CD4-positive, alpha-beta T cell (primary cell): Measurements from ENCODE around the gene SLC36A1. TPM values are rescaled to one million over a fixed set of nuclear protein-coding genes. Genes with fewer than 3 reads are reported as not detected.

Experiments
- ATAC-seq: fragments of 200-7000 bp; cut with Tn5 transposase; one replicate; pipeline ENCODE4 v1.10.0; 2022; ENCODE audit warnings: mild to moderate bottlenecking; ENCODE audit not compliant: poor library complexity
- CTCF ChIA-PET: fragments of 350-600 bp; sonication (Branson Sonifier 250); formaldehyde crosslinking; loops from one replicate; lab custom pipeline; 2021; ENCODE audit warnings: antibody characterized with exemption, inconsistent platforms; lab: Charles Lee
- POLR2A ChIA-PET: fragments of 350-600 bp; sonication (Branson Sonifier 250); formaldehyde crosslinking; loops from one replicate; lab custom pipeline; 2021; ENCODE audit warnings: antibody characterized with exemption, inconsistent platforms; lab: Charles Lee
- DNase-seq, 14 experiments: peaks; one replicate each; pipeline ENCODE4 v3.0.0-alpha.2; 2013 to 2020; ENCODE audit warnings: mixed read lengths in 2 of 14
- H3K27ac ChIP-seq, 2 donors: one replicate each; pipeline versions ENCODE4 v1.5.1 to v1.7.0; 2013; ENCODE audit warnings: low read length in 2 of 2, low read depth in 1 of 2, mild to moderate bottlenecking in 1 of 2
- H3K27me3 ChIP-seq, 2 experiments: 1 replicate in 1 of 2; 2 replicates in 1 of 2; pipeline versions ENCODE4 v1.6.1 to v1.7.0; 2013; ENCODE audit warnings: low read length in 2 of 2, control low read depth in 1 of 2, mild to moderate bottlenecking in 1 of 2, moderate library complexity in 1 of 2; ENCODE audit not compliant: insufficient read depth in 2 of 2, control insufficient read depth in 1 of 2
- H3K36me3 ChIP-seq: one replicate; pipeline ENCODE4 v1.6.1; 2013; ENCODE audit warnings: low read length, control low read depth; ENCODE audit not compliant: insufficient read depth
- H3K4me1 ChIP-seq: one replicate; pipeline ENCODE4 v1.6.1; 2013; ENCODE audit warnings: low read length, control low read depth; ENCODE audit not compliant: insufficient read depth
- H3K4me3 ChIP-seq: one replicate; pipeline ENCODE4 v1.5.1; 2013; ENCODE audit warnings: mild to moderate bottlenecking, low read length, moderate library complexity
- H3K9me3 ChIP-seq, 2 experiments: 1 replicate in 1 of 2; 2 replicates in 1 of 2; pipeline versions ENCODE4 v1.6.1 to v1.7.0; 2013; ENCODE audit warnings: low read length in 2 of 2, mild to moderate bottlenecking in 2 of 2, control low read depth in 1 of 2, moderate library complexity in 1 of 2; ENCODE audit not compliant: control insufficient read depth in 1 of 2, insufficient read depth in 1 of 2
- H3K27ac Mint-ChIP-seq: one replicate; pipeline ENCODE4 v1.8.0; 2020; ENCODE audit warnings: mixed read lengths
- H3K27me3 Mint-ChIP-seq: one replicate; pipeline ENCODE4 v1.8.0; 2021; ENCODE audit warnings: mixed read lengths
- H3K36me3 Mint-ChIP-seq: one replicate; pipeline ENCODE4 v1.8.0; 2021; ENCODE audit warnings: low read depth, mixed read lengths
- H3K4me1 Mint-ChIP-seq: one replicate; pipeline ENCODE4 v1.8.0; 2021; ENCODE audit warnings: low read depth, mixed read lengths
- H3K4me3 Mint-ChIP-seq: one replicate; pipeline ENCODE4 v1.8.0; 2020; ENCODE audit warnings: mild to moderate bottlenecking, mixed read lengths
- H3K9me3 Mint-ChIP-seq: one replicate; pipeline ENCODE4 v1.8.0; 2020; ENCODE audit warnings: mixed read lengths
- CTCF ChIP-seq: fragments of 200-600 bp; IDR thresholded peaks from one replicate; pipeline ENCODE4 v1.8.0; 2022; ENCODE audit warnings: antibody characterized with exemption, mild to moderate bottlenecking
- intact Hi-C, 2 experiments: fragments of 100-400 bp; cut with DNase I in 1 of 2; cut with micrococcal nuclease in 1 of 2; formaldehyde crosslinking; loops; one replicate each; pipeline versions ENCODE4 v1.15.1 to v1.9.0; 2023 to 2025; cut with DNase I, micrococcal nuclease
- total RNA-seq, 174 experiments: library from RNA in 2 of 174; stranded (reverse) in 2 of 174; gene quantifications; one replicate each; pipeline ENCODE4 v1.2.3 and lab custom pipeline; 2021 to 2026

The SLC36A1 gene
- total RNA-seq, 2 experiments from 2014 or later, result 2.2 to 2.8 TPM

- H3K36me3 Mint-ChIP-seq, result no peaks in the 10 kb centered on the region
- ATAC-seq (no peak), DNase-seq (no peak)
- Histone ChIP-seq H3K27me3 (no peaks in the 10 kb centered on the region), H3K4me3 (no peak overlapping the region), H3K4me1 (no peaks in the 10 kb centered on the region), H3K9me3 (no peaks in the 10 kb centered on the region), H3K36me3 (no peaks in the 10 kb centered on the region), H3K27ac (no peak overlapping the region)
- no peaks in the 10 kb centered on the region for H3K4me1 Mint-ChIP-seq
- no peaks in the 10 kb centered on the region for H3K9me3 Mint-ChIP-seq
- POLR2A ChIA-PET, result no interaction called here
- H3K4me3 Mint-ChIP-seq, result no peak overlapping the region
- TF ChIP-seq CTCF, result no peak
- H3K27me3 Mint-ChIP-seq, result no peaks in the 10 kb centered on the region
- CTCF ChIA-PET, result interaction anchor here (1.2 kb wide), 1 partner anchor 35 kb away, joined by 3 read pairs; no protein-coding TSS in a partner anchor
- intact Hi-C loops, result loop anchor here in 1 of 2 experiments (10.0 kb wide), 1 partner anchor 236 kb away; no protein-coding TSS in a partner anchor
- H3K27ac Mint-ChIP-seq, result no peak overlapping the region
These were observed 61.8 kb downstream of the SLC36A1 start for GRCh38 chr5:151509231-151509630.

GRCh38 chr5:151509836-151510235 lies 62.4 kb downstream of the SLC36A1 start:
- Mint-ChIP-seq H3K9me3 (no peaks in the 10 kb centered on the region), H3K4me3 (no peak overlapping the region), H3K4me1 (no peaks in the 10 kb centered on the region), H3K27me3 (no peaks in the 10 kb centered on the region), H3K36me3 (no peaks in the 10 kb centered on the region), H3K27ac (no peak overlapping the region)
- H3K4me3 ChIP-seq, result no peak overlapping the region
- ATAC-seq, result no peak
- H3K9me3 ChIP-seq, result no peaks in the 10 kb centered on the region
- no peaks in the 10 kb centered on the region for H3K27me3 ChIP-seq
- no peak for DNase-seq
- POLR2A ChIA-PET, result no interaction called here
- intact Hi-C loops, result loop anchor here in 1 of 2 experiments (10.0 kb wide), 1 partner anchor 235 kb away; no protein-coding TSS in a partner anchor
- H3K36me3 ChIP-seq, result no peaks in the 10 kb centered on the region
- no peaks in the 10 kb centered on the region for H3K4me1 ChIP-seq
- CTCF ChIA-PET, result no interaction called here
- H3K27ac ChIP-seq, result no peak overlapping the region
- no peak for TF ChIP-seq CTCF

GRCh38 chr5:151517122-151517920 lies 69.9 kb downstream of the SLC36A1 start:
- Mint-ChIP-seq H3K4me3 (no peak overlapping the region), H3K27me3 (no peaks in the 10 kb centered on the region), H3K27ac (no peak overlapping the region), H3K9me3 (no peaks in the 10 kb centered on the region), H3K36me3 (no peaks in the 10 kb centered on the region), H3K4me1 (no peaks in the 10 kb centered on the region)
- H3K27ac ChIP-seq, result no peak overlapping the region
- no peaks in the 10 kb centered on the region for H3K4me1 ChIP-seq
- H3K27me3 ChIP-seq, result no peaks in the 10 kb centered on the region
- DNase-seq, result no peak
- ATAC-seq, result no peak
- intact Hi-C loops, result no loop called here
- H3K36me3 ChIP-seq, result no peaks in the 10 kb centered on the region
- TF ChIP-seq CTCF, result no peak
- CTCF ChIA-PET, result no interaction called here
- H3K4me3 ChIP-seq, result no peak overlapping the region
- H3K9me3 ChIP-seq, result no peaks in the 10 kb centered on the region
- POLR2A ChIA-PET, result no interaction called here
